SHP77 (cell line): ENCODE results near the gene RAB6B.

ENCODE experiments used
- DNase-seq, 2 experiments: peaks; one replicate each; lab custom pipeline; 2025; lab: John Stamatoyannopoulos, UW

The RAB6B gene

DNA sequence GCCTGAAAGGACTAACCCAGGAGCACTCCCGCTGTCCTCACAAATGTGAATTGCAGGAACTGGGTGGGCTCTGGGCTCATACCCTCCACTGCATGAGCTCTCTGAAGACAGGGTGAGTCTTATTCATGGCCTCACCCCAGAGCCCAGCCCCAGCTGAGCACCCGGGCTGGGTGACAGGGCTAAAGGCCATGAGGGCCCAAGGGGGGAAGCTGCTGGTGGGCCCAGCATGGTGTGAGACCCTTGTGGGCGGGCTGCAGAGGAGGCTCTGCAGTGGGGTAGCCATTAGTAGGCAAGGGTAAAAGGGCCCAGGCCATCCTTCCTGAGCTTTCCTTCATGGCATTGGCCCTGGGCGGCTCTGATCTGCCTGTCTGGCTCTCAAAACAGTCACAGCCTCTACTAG is 59.7 kb downstream of the RAB6B start:
- no peak for DNase-seq

DNA sequence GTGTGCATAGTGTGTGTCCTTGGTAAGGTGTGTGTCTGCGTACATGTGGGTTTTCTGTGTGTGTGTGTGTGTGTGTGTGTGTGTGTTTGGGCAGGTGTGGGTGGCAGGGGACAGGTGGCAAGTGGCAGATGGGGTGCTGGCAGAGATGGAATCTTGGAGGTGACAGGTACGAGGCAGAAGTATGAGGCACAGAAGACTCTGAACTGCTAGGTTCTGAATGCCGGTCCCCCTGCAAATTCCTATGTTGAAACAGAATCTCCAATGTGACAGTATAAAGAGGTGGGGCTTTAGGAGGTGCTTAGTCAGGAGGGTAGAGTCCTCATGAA is 60.3 kb downstream of the RAB6B start:
- DNase-seq = no peak

GRCh38 chr3:133834621-133835417 is 60.9 kb downstream of the RAB6B start:
- no peak for DNase-seq

- DNase-seq = no peak
These were observed 61.6 kb downstream of the RAB6B start for GRCh38 chr3:133833880-133834620.

- DNase-seq = no peak
These were observed 62.4 kb downstream of the RAB6B start for GRCh38 chr3:133833267-133833666.

- DNase-seq = no peak
These were observed 62.9 kb downstream of the RAB6B start for GRCh38 chr3:133832802-133833144.

- peak in 1 of 2 experiments; percentile 24 for DNase-seq
These were observed 63.5 kb downstream of the RAB6B start for GRCh38 chr3:133831966-133832801.

- no peak for DNase-seq
These were observed 65.6 kb downstream of the RAB6B start for GRCh38 chr3:133830071-133830470.

- DNase-seq = no peak
These were observed 66.4 kb downstream of the RAB6B start for GRCh38 chr3:133829310-133829707.

DNA sequence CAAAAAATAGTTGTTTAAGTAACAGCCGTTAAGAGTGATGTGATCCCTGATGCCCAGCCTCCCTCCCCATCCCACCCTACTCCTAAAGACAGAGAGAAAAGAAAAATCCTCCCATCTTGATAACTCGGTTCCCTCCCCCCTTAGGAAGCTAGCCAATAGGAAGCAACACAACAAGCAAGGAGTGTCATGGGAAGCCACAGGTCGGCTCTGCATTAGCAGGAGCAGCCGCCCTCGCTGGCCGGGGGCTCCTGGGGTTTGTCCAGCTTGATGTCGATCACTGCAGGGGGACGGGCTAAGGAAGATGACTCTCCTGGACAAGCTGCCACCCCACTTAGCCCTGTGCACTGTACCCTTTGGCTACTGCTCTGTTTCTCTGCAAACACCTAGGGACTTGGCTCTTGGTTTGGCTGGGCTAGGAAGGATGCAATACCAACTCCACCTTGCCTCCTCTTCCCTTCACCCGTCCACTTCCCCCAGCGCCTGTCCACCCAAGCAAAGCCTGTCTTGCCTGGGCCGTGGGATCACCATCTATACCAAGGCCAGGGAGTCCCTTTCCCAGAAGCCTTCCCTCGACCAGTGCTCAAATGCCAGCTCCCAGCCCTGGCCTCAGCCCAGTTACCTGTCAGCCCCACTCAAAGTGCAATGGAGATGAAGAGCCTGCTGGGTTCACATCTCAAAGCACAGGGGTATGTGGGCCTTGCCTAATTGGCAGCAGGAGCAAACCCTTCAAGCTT is 66.9 kb downstream of the RAB6B start:
- no peak for DNase-seq

DNA sequence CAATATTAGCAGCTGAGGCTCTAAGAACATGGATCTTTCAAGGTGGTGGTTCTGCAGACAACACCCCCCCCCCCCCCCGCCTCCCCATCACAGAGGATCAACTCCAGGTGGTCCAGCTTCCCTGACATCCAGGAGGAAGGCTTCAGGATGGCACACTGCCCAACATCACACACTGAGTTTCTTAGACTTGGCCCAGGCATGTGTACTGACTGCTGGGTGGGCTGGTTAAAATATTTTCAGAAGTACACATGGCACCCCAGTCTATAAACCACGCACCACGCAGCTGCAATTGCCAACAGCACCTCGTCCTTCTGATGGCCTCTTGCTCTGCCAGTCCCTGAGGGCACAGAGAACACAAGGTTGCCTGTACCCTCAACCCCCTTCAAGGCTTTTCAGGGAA is 68.0 kb downstream of the RAB6B start:
- no peak for DNase-seq

DNA sequence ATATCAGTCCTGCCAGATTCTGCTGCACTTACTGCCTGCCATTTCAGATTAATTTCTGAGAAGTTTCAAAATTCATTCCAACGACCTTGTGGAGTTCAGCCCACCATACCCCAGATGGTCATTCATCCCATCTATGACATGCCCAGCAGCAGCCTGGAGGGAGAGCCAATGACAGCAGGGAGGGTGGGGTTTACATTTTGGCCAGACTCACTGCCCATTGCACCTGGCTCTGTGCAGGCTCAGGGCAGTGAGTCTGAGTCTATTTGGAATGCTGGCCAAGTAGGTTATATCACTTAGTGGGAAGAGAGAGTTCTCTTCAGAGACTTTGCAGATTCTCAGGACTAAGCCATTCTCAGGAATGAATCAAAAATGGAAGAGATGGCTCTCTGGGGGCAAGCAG is 68.5 kb downstream of the RAB6B start:
- DNase-seq = no peak

GRCh38 chr3:133825969-133826727 is 69.5 kb downstream of the RAB6B start:
- DNase-seq = no peak

DNA sequence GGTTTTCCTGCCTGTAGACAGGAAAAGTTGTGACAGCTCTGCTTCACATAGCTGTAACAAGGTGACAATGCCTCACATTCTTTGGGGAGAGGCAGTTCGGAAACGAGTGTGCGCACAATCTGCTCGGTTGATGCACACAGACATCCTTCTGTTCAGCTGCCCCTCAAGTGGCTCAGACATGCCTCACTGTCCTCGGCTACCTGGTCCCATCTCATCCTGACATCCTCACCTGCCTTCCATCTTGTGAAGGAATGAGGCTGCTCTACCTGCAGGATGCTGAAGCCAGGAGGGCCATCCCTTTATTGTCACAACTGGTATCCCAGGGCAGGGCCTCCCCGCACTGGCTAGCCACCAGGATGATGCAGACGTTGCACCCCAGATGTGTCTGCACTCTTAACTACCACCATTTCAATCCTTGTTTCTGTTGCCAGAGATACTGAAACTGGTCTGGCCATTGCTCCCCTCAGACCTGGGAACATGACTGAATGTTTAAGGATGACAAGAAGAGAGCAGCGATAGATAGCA is 70.7 kb downstream of the RAB6B start:
- DNase-seq = no peak

GRCh38 chr3:133821767-133822638 is 73.7 kb downstream of the RAB6B start:
- DNase-seq = peak; percentile 77 to 82

DNA sequence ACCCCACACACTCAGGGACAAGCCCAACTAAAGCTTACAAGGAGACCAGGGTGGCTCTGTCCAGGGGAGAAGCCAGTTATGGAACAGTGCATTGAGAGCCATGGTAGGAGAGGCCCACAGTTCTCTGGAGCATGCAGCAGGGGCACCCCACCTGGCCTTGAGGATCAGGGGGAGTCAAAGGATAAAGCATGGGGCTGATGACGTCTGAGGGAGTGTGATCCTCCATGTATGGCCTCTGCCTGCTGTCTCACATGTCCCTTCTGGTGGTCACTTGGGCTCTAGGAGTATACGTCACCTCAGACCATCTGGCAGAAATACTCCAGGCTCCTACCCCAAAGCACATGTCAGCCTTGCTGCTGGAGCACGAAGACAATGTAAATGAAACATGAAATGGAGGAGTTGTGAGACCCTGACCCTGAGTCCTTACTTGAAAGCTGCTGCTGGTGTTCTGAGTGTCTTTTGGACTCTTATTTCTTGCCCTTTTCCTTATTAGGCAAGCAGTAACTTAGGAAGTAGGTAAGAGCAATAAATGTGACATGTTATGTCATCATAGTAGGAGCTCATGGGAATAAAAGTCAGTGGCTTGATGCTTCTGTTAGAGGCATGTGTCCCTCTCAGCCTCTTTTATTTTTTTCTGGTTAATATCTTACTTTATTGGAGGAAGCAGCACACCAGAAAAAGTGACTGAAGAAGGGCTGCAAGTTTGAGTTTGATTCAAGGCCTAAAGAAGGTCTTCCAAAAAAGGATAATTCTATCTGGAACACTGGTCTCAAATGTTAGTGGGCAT is 74.6 kb downstream of the RAB6B start:
- no peak for DNase-seq

DNA sequence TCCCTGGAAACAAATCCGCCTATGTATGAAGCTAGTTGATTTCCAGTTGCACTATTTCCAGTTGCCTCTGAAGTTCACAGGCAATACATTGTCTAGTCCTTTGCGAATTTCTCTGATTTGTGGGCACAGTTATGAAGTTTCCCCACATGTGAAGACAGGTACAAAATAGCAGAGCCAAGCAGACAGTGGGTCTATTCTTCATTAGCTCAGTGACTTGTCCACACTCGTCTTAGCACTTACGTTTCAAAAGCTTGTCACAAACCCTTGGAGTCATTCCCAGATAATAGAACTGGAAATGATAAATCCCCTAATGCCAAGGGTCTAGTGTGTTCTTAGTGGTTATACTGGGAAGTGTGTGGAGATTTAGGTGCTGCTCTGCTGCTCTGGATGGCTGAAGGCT is 75.6 kb downstream of the RAB6B start:
- DNase-seq = no peak

GRCh38 chr3:133815386-133815785 is 80.3 kb downstream of the RAB6B start:
- no peak for DNase-seq

DNA sequence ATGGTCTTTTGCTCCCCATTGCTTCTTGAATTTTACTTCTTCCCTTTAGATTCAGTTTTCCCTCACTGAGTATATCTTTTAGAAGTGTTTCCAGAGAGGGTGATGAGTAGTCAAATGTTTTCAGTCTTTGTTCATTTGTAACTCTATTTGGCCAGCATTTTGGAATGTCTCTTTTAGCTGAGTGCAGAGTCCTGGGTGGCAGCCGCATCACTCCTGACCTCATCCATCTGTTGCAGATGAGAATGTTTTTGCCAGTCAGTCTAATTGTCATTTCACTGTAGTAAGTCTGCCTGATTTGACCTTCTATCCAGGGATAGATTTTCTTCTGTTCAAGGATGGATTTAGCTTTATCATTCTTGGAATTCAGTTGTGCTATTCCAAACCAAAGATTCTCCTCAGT is 82.8 kb downstream of the RAB6B start:
- DNase-seq = no peak
